Measurements from ENCODE around the gene MTUS2. TPM values are rescaled to one million over a fixed set of nuclear protein-coding genes. Genes with fewer than 3 reads are reported as not detected.

Gene MTUS2
- total RNA-seq, 6 donors from 2014 or later = 0.11 to 1.6 (median 0.20) TPM; not detected in 1

DNA sequence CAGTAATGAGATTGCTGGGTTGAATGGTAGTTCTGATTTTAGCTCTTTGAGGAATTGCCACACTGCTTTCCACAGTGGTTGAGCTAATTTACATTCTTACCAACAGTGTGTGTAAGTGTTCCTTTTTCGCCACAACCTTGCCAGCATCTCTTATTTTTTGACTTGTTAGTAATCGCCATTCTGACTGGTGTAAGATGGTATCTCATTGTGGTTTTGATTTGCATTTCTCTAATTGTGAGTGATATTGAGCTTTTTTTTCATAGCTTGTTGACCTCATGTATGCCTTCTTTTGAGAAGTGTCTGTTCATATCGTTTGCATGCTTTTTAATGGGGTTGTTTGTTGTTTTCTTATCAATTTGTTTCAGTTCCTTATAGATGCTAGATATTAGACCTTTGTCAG is 245.0 kb downstream of the MTUS2 start:
- no peak for ATAC-seq (ENCODE audit: low FRiP score in 2 of 2)
- Histone ChIP-seq H3K4me3 (no peak overlapping the region), H3K36me3 (no peaks in the 10 kb centered on the region), H3K27me3 (no peaks in the 10 kb centered on the region), H3K9me3 (no peaks in the 10 kb centered on the region), H3K27ac (no peak overlapping the region), H3K4me1 (no peaks in the 10 kb centered on the region)
- TF ChIP-seq EP300 (IDR thresholded peaks at IDR 0.05) (no peak), POLR2AphosphoS5 (IDR thresholded peaks at IDR 0.05) (no peak), POLR2A (IDR thresholded peaks at IDR 0.05) (no peak)
- TF ChIP-seq, protein P1, sequence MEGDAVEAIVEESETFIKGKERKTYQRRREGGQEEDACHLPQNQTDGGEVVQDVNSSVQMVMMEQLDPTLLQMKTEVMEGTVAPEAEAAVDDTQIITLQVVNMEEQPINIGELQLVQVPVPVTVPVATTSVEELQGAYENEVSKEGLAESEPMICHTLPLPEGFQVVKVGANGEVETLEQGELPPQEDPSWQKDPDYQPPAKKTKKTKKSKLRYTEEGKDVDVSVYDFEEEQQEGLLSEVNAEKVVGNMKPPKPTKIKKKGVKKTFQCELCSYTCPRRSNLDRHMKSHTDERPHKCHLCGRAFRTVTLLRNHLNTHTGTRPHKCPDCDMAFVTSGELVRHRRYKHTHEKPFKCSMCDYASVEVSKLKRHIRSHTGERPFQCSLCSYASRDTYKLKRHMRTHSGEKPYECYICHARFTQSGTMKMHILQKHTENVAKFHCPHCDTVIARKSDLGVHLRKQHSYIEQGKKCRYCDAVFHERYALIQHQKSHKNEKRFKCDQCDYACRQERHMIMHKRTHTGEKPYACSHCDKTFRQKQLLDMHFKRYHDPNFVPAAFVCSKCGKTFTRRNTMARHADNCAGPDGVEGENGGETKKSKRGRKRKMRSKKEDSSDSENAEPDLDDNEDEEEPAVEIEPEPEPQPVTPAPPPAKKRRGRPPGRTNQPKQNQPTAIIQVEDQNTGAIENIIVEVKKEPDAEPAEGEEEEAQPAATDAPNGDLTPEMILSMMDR (IDR thresholded peaks at IDR 0.05) = no peak
- no peak for DNase-seq
- WGBS, 2 donors = 86 to 87% methylated on average over 3 of the region's 3 CpGs

DNA sequence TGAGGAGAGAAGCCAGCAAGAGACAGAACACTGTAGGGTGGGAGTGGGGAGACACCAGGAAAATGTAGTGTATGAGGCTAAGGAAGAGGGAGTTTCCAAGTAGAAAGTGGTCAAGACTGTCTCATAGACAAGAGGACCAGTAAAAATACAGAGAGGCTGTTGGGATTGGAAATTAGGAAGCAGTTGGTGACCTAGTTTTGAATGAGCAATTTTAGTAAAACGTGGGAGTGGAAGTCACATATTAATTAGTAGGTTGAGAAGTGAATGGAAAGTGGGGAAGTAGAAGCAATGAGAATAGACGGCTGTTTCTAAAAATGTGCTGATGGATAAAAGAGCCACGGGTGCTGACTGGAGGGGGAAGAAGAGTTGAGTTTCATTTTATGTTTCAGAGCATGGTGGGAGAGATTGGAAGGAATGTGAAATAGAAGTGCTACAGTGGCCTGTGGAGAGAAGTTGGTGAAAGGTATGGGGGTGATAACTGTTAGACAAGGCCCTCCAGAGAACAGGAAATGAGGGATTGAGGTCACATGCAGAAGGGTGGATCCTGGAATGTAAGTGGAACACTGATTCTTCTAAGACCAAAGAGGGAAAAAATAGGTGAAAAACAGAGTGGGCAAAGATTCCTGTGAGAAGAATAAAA is 247.3 kb downstream of the MTUS2 start:
- Histone ChIP-seq H3K4me1 (no peaks in the 10 kb centered on the region), H3K4me3 (no peak overlapping the region), H3K27me3 (no peaks in the 10 kb centered on the region), H3K36me3 (no peaks in the 10 kb centered on the region), H3K9me3 (no peaks in the 10 kb centered on the region), H3K27ac (no peak overlapping the region)
- TF ChIP-seq POLR2AphosphoS5 (IDR thresholded peaks at IDR 0.05) = no peak
- TF ChIP-seq, protein P1 (IDR thresholded peaks at IDR 0.05) = no peak
- TF ChIP-seq POLR2A (IDR thresholded peaks at IDR 0.05) = no peak
- TF ChIP-seq EP300 (IDR thresholded peaks at IDR 0.05) = no peak
- 69 to 79% methylated on average over 3 of the region's 3 CpGs for WGBS, 2 donors
- ATAC-seq (ENCODE audit: low FRiP score in 2 of 2) (no peak), DNase-seq (no peak)

DNA sequence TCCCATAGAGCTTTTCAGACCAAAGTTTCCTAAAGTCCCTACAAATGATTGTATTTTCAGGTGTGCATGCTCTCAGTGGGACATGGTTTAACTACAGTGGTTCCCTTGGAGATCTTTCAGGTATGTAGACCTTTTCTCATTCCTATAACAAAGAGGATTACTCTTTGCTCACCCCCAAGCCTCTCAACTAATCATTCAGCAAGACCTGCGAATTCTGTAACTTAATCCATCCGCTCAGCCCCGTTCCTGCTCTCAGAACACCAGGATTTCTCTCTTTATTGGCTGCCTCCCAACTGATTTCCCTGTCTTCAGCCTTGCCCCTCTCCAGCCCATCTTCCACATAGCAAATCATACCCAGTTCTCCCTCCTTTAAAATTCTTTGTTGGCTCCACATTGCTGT is 253.6 kb downstream of the MTUS2 start:
- Histone ChIP-seq H3K27me3 (no peaks in the 10 kb centered on the region), H3K36me3 (no peaks in the 10 kb centered on the region), H3K4me1 (no peaks in the 10 kb centered on the region), H3K27ac (no peak overlapping the region), H3K9me3 (no peaks in the 10 kb centered on the region), H3K4me3 (no peak overlapping the region)
- WGBS, 2 donors = 42 to 45% methylated on average over 3 of the region's 3 CpGs
- TF ChIP-seq, protein P1 (IDR thresholded peaks at IDR 0.05) = no peak
- DNase-seq = no peak
- ATAC-seq (ENCODE audit: low FRiP score in 2 of 2) = no peak

DNA sequence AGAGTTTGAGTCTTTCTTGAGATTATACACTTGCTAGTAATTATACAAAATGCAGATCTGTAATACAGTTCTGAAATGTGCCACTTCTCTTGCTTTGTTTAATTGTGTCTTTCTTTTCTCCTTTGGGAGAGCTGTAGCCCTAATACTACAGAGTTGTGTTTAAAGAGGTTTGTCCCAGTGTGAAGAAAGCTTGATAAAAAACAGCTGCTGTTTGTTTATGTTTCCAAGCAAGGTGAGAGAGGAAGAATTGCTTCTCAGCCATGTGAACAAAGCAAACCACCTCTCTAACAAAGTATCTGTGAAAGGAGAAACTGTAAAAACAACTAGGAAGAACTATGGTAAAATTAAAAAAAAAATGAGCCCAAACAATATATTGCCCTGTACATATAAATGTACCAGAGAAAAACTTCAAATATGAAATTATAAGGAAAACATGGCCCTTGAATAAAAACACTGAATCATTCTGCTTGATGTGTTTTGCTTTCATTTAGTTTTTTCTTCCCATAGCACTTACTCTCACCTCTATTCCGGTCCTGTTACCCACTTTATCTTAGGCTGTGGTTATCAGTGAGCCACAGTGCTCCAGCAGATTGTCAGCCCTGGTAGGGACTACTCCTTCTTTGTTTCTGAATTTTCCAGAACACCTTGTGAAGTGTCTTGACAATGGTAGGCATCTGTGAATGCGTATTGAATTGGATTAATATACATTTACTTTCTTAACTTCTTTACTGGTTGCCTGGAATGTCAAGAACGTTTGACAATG is 257.1 kb downstream of the MTUS2 start:
- 26 to 41% methylated on average over 3 of the region's 3 CpGs for WGBS, 2 donors
- H3K4me1 ChIP-seq = no peaks in the 10 kb centered on the region
- no peak for TF ChIP-seq POLR2AphosphoS5 (IDR thresholded peaks at IDR 0.05)
- TF ChIP-seq, protein P1 (IDR thresholded peaks at IDR 0.05) = no peak
- no peak for TF ChIP-seq POLR2A (IDR thresholded peaks at IDR 0.05)
- no peak for TF ChIP-seq EP300 (IDR thresholded peaks at IDR 0.05)
- H3K9me3 ChIP-seq = no peaks in the 10 kb centered on the region
- no peaks in the 10 kb centered on the region for H3K36me3 ChIP-seq
- DNase-seq (no peak), ATAC-seq (ENCODE audit: low FRiP score in 2 of 2) (no peak)
- H3K27me3 ChIP-seq = no peaks in the 10 kb centered on the region
- H3K4me3 ChIP-seq = no peak overlapping the region
- H3K27ac ChIP-seq = no peak overlapping the region

DNA sequence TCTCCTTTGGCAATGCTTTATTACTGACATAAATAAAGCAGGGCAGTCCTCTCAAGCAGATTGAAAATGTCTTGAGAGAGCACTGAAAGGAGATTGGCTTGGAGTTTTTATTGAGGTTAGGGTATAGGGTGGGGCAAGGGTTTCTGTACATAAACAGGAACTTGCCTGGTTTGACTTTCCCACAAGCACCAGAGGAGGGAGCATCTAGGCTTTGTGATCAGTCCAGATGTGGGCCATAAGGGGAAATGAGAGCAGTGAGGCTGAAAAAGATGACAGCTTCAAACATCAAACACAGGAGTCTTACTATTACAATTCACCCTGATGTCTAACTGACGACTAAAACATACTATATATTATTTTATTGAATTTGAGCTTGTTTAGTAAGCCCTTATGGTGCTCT is 260.9 kb downstream of the MTUS2 start:
- Histone ChIP-seq H3K27ac (no peak overlapping the region), H3K9me3 (no peaks in the 10 kb centered on the region), H3K36me3 (no peaks in the 10 kb centered on the region), H3K4me1 (no peaks in the 10 kb centered on the region), H3K4me3 (no peak overlapping the region), H3K27me3 (no peaks in the 10 kb centered on the region)
- TF ChIP-seq EP300 (IDR thresholded peaks at IDR 0.05) (no peak), POLR2A (IDR thresholded peaks at IDR 0.05) (no peak), POLR2AphosphoS5 (IDR thresholded peaks at IDR 0.05) (no peak)
- TF ChIP-seq, protein P1 (IDR thresholded peaks at IDR 0.05) = no peak
- WGBS, 2 donors = 54 to 63% methylated on average over 1 of the region's 1 CpG
- no peak for ATAC-seq (ENCODE audit: low FRiP score in 2 of 2)
- no peak for DNase-seq
